Suprapubic skin (tissue), 4 donors: ENCODE measurements around the gene TMEM205.

Experiments
- POLR2A ChIP-seq, 2 donors: fragments of 450-650 bp; IDR thresholded peaks; one replicate each; pipeline ENCODE4 v1.6.1; 2017; ENCODE audit warnings: antibody characterized with exemption in 2 of 2, mild to moderate bottlenecking in 2 of 2, moderate library complexity in 2 of 2
- POLR2AphosphoS5 ChIP-seq, 3 donors: sonication (generic); formaldehyde crosslinking; IDR thresholded peaks; one replicate each; pipeline ENCODE4 v1.6.1; 2017; ENCODE audit warnings: antibody characterized with exemption in 3 of 3
- TF ChIP-seq, protein P1 (sequence below), 2 donors: fragments of 200-600 bp in 1 of 2; fragments of 450-650 bp in 1 of 2; sonication (generic) in 1 of 2; IDR thresholded peaks; one replicate each; pipeline ENCODE4 v1.5.1; 2016 to 2019; ENCODE audit warnings: antibody characterized with exemption in 2 of 2, mild to moderate bottlenecking in 1 of 2, moderate library complexity in 1 of 2

DNA sequence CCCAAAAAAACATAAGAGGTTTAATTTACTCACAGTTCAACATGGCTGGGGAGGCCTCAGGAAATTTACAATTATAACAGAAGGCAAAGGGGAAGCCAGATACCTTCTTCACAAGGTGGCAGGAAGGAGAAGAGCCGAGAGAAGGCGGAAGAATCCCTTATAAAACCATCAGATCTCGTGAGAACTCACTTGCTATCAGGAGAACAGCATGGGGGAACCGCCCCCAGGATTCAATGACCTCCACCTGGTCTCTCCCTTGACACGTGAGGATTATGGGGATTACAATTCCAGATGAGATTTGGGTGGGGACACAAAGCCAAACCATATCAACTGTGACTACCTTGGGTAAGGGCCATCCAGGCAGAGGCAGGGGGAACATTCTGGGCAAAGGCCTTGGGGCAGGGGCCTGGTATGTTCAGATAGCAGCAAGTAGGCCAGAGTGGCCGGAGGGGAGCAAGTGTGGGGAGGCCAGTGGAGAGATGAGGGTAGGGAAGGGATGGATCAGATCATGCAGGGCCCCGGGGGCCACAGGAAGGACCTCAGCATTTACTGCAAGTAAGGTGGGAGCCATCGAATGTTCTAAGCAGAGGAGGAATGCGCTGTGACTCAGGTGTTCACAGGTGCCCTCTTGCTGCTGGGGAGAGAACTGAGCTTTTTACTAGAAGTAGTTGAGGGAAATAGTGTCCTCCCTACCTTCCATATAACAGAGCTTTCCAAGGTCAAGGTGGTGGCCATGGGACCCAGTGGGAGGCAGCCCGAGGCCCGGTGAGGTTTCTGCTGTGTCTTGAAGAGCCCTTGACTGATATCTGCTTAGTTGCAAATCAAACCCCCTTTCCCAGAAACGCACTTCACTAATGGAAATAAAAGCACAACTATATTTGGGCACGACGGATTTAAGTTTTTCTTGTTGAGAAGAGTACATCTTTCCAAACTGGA lies 24.6 kb downstream of the TMEM205 start:
- TF ChIP-seq POLR2A (IDR thresholded peaks at IDR 0.05), result no peak
- TF ChIP-seq, protein P1, sequence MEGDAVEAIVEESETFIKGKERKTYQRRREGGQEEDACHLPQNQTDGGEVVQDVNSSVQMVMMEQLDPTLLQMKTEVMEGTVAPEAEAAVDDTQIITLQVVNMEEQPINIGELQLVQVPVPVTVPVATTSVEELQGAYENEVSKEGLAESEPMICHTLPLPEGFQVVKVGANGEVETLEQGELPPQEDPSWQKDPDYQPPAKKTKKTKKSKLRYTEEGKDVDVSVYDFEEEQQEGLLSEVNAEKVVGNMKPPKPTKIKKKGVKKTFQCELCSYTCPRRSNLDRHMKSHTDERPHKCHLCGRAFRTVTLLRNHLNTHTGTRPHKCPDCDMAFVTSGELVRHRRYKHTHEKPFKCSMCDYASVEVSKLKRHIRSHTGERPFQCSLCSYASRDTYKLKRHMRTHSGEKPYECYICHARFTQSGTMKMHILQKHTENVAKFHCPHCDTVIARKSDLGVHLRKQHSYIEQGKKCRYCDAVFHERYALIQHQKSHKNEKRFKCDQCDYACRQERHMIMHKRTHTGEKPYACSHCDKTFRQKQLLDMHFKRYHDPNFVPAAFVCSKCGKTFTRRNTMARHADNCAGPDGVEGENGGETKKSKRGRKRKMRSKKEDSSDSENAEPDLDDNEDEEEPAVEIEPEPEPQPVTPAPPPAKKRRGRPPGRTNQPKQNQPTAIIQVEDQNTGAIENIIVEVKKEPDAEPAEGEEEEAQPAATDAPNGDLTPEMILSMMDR (IDR thresholded peaks at IDR 0.05), result no peak
- TF ChIP-seq POLR2AphosphoS5 (IDR thresholded peaks at IDR 0.05), result no peak
